CD4-positive, alpha-beta T cell (primary cell): ENCODE results near the gene ZNF419. TPM values are rescaled to one million over a fixed set of nuclear protein-coding genes. Genes with fewer than 3 reads are reported as not detected.

Source experiments
- ATAC-seq: fragments of 200-7000 bp; cut with Tn5 transposase; one replicate; pipeline ENCODE4 v1.10.0; 2022; ENCODE audit warnings: mild to moderate bottlenecking; ENCODE audit not compliant: poor library complexity
- CTCF ChIA-PET: fragments of 350-600 bp; sonication (Branson Sonifier 250); formaldehyde crosslinking; loops from one replicate; lab custom pipeline; 2021; ENCODE audit warnings: antibody characterized with exemption, inconsistent platforms; lab: Charles Lee
- POLR2A ChIA-PET: fragments of 350-600 bp; sonication (Branson Sonifier 250); formaldehyde crosslinking; loops from one replicate; lab custom pipeline; 2021; ENCODE audit warnings: antibody characterized with exemption, inconsistent platforms; lab: Charles Lee
- DNase-seq, 14 experiments: peaks; one replicate each; pipeline ENCODE4 v3.0.0-alpha.2; 2013 to 2020; ENCODE audit warnings: mixed read lengths in 2 of 14
- H3K27ac ChIP-seq, 2 donors: one replicate each; pipeline versions ENCODE4 v1.5.1 to v1.7.0; 2013; ENCODE audit warnings: low read length in 2 of 2, low read depth in 1 of 2, mild to moderate bottlenecking in 1 of 2
- H3K27me3 ChIP-seq, 2 experiments: 1 replicate in 1 of 2; 2 replicates in 1 of 2; pipeline versions ENCODE4 v1.6.1 to v1.7.0; 2013; ENCODE audit warnings: low read length in 2 of 2, control low read depth in 1 of 2, mild to moderate bottlenecking in 1 of 2, moderate library complexity in 1 of 2; ENCODE audit not compliant: insufficient read depth in 2 of 2, control insufficient read depth in 1 of 2
- H3K36me3 ChIP-seq: one replicate; pipeline ENCODE4 v1.6.1; 2013; ENCODE audit warnings: low read length, control low read depth; ENCODE audit not compliant: insufficient read depth
- H3K4me1 ChIP-seq: one replicate; pipeline ENCODE4 v1.6.1; 2013; ENCODE audit warnings: low read length, control low read depth; ENCODE audit not compliant: insufficient read depth
- H3K4me3 ChIP-seq: one replicate; pipeline ENCODE4 v1.5.1; 2013; ENCODE audit warnings: mild to moderate bottlenecking, low read length, moderate library complexity
- H3K9me3 ChIP-seq, 2 experiments: 1 replicate in 1 of 2; 2 replicates in 1 of 2; pipeline versions ENCODE4 v1.6.1 to v1.7.0; 2013; ENCODE audit warnings: low read length in 2 of 2, mild to moderate bottlenecking in 2 of 2, control low read depth in 1 of 2, moderate library complexity in 1 of 2; ENCODE audit not compliant: control insufficient read depth in 1 of 2, insufficient read depth in 1 of 2
- H3K27ac Mint-ChIP-seq: one replicate; pipeline ENCODE4 v1.8.0; 2020; ENCODE audit warnings: mixed read lengths
- H3K27me3 Mint-ChIP-seq: one replicate; pipeline ENCODE4 v1.8.0; 2021; ENCODE audit warnings: mixed read lengths
- H3K36me3 Mint-ChIP-seq: one replicate; pipeline ENCODE4 v1.8.0; 2021; ENCODE audit warnings: low read depth, mixed read lengths
- H3K4me1 Mint-ChIP-seq: one replicate; pipeline ENCODE4 v1.8.0; 2021; ENCODE audit warnings: low read depth, mixed read lengths
- H3K4me3 Mint-ChIP-seq: one replicate; pipeline ENCODE4 v1.8.0; 2020; ENCODE audit warnings: mild to moderate bottlenecking, mixed read lengths
- H3K9me3 Mint-ChIP-seq: one replicate; pipeline ENCODE4 v1.8.0; 2020; ENCODE audit warnings: mixed read lengths
- CTCF ChIP-seq: fragments of 200-600 bp; IDR thresholded peaks from one replicate; pipeline ENCODE4 v1.8.0; 2022; ENCODE audit warnings: antibody characterized with exemption, mild to moderate bottlenecking
- intact Hi-C, 2 experiments: fragments of 100-400 bp; cut with DNase I in 1 of 2; cut with micrococcal nuclease in 1 of 2; formaldehyde crosslinking; loops; one replicate each; pipeline versions ENCODE4 v1.15.1 to v1.9.0; 2023 to 2025; cut with DNase I, micrococcal nuclease
- total RNA-seq, 174 experiments: library from RNA in 2 of 174; stranded (reverse) in 2 of 174; gene quantifications; one replicate each; pipeline ENCODE4 v1.2.3 and lab custom pipeline; 2021 to 2026

Gene ZNF419
- total RNA-seq, 2 experiments from 2014 or later, result 8.3 to 9.2 TPM

GRCh38 chr19:57441979-57442752 is 45.4 kb upstream of the ZNF419 start:
- Histone ChIP-seq H3K4me3 (no peak overlapping the region), H3K27ac (no peak overlapping the region), H3K27me3 (no peaks in the 10 kb centered on the region), H3K4me1 (no peaks in the 10 kb centered on the region), H3K9me3 (peaks cover 43 to 50% of the 10 kb centered on the region in 2 experiments), H3K36me3 (peaks cover 49% of the 10 kb centered on the region)
- no peak for TF ChIP-seq CTCF
- intact Hi-C loops, result no loop called here
- Mint-ChIP-seq H3K27me3 (no peaks in the 10 kb centered on the region), H3K9me3 (peaks cover 32% of the 10 kb centered on the region), H3K27ac (no peak overlapping the region), H3K4me1 (peaks cover 5% of the 10 kb centered on the region), H3K36me3 (peaks cover 92% of the 10 kb centered on the region), H3K4me3 (no peak overlapping the region)
- ATAC-seq (no peak), DNase-seq (no peak)
- ChIA-PET POLR2A (no interaction called here), CTCF (no interaction called here)

DNA sequence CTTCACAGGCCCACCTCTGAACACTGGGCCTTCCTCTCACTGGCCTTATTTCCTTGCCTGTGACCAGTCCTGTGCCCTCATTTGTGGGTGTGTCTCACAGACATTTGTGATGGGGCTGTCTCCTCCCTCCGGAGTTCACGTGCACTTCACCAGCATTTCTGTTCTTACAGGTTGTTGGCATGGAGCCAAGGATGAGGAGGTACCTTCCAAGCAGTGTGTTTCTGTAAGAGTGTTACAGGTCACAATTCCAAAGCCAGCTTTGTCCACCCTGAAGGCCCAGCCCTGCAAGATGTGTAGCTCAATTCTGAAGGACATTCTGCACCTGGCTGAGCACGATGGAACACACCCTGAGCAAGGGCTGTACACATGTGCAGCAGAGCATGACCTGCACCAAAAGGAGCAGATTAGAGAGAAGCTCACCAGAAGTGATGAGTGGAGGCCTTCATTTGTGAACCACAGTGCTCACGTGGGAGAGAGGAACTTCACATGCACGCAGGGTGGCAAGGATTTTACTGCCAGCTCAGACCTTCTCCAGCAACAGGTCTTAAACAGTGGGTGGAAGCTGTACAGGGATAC is 44.3 kb upstream of the ZNF419 start:
- DNase-seq (no peak), ATAC-seq (no peak)
- TF ChIP-seq CTCF, result no peak
- H3K27ac Mint-ChIP-seq, result no peak overlapping the region
- peaks cover 32% of the 10 kb centered on the region for H3K9me3 Mint-ChIP-seq
- Histone ChIP-seq H3K27ac (no peak overlapping the region), H3K27me3 (no peaks in the 10 kb centered on the region), H3K4me3 (no peak overlapping the region), H3K4me1 (no peaks in the 10 kb centered on the region), H3K9me3 (peaks cover 43 to 61% of the 10 kb centered on the region in 2 experiments), H3K36me3 (peaks cover 46% of the 10 kb centered on the region)
- CTCF ChIA-PET, result no interaction called here
- H3K4me3 Mint-ChIP-seq, result no peak overlapping the region
- H3K36me3 Mint-ChIP-seq, result peaks cover 86% of the 10 kb centered on the region
- peaks cover 5% of the 10 kb centered on the region for H3K4me1 Mint-ChIP-seq
- intact Hi-C loops, result no loop called here
- no peaks in the 10 kb centered on the region for H3K27me3 Mint-ChIP-seq
- POLR2A ChIA-PET, result no interaction called here

GRCh38 chr19:57452307-57452706 is 35.2 kb upstream of the ZNF419 start:
- Histone ChIP-seq H3K4me1 (no peaks in the 10 kb centered on the region), H3K27ac (no peak overlapping the region), H3K36me3 (no peaks in the 10 kb centered on the region), H3K4me3 (no peak overlapping the region), H3K9me3 (peaks cover 35 to 42% of the 10 kb centered on the region in 2 experiments), H3K27me3 (no peaks in the 10 kb centered on the region)
- H3K27ac Mint-ChIP-seq, result no peak overlapping the region
- H3K36me3 Mint-ChIP-seq, result peaks cover 72% of the 10 kb centered on the region
- ChIA-PET CTCF (no interaction called here), POLR2A (no interaction called here)
- peaks cover 14% of the 10 kb centered on the region for H3K9me3 Mint-ChIP-seq
- TF ChIP-seq CTCF, result no peak
- DNase-seq, result no peak
- no peak overlapping the region for H3K4me3 Mint-ChIP-seq
- ATAC-seq, result no peak
- no peaks in the 10 kb centered on the region for H3K27me3 Mint-ChIP-seq
- no peaks in the 10 kb centered on the region for H3K4me1 Mint-ChIP-seq
- intact Hi-C loops, result no loop called here
